NCI-H187 treated with DMSO at 0.1 percent for 48 hours (cell line): ENCODE results near the gene USH2A.
A peak's percentile ranks its signal among the peaks of the same experiment; 100 is the strongest.

Experiments used
- DNase-seq: peaks from one replicate; lab custom pipeline; 2025; lab: John Stamatoyannopoulos, UW

USH2A gene

GRCh38 chr1:215643592-215644321 lies 779.5 kb downstream of the USH2A start:
- no peak for DNase-seq

DNA sequence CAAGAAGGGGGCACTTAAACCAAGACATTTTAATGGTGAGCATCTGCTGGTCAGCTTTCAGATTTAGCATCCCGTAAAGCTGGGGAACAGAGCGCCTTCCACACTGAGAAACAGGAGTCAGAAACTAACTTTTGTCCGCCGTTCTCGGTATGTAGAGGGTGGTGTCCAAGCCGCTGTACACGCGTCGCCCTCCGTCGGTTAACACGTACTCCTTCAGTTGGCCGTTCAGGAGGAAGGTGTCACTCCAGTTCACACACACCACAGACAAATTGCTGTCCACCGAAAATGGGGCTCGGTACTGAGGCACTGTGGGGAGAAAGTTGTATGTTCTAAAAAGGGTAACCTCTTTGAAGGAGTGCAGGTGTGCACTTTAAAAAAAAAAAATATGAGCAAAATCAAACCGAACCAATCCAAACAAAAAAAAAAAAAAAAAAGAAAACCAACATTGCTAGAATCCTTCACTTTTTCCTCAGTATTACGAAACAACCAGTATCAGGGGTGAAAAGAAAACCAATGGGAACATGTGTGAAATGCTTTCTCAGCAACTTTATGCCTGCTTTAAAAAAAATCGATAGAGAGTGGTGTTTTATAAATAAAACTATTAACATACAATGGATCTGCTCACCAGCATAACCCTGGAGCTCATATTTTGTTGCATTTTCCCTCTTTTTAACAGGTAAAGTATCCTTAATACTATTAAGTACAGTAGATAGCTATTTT lies 782.7 kb downstream of the USH2A start:
- no peak for DNase-seq

DNA sequence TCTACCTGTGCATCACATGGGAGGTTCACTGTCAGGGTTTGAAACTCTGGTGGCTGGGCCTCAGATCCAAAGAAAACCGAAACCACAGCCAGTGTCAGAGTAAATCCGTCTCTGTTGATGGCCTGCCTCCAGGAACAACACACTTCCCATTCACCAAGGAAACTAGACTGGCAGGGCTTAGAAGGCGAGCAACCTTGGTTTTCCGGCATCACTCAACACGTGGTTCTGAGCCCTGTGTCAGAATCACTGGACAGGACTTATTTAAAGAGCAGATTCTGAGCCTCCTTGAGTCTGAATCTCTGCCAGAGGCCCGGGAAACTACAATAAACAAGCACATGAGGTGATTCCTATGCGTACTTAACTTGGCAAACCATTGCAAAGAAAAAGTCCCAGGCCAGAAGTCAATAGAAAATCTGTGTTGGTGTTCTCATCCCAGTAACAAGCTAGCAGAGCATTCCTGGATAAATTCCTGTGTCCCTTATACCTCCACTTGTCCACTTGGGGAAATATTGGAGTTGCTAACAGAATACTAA lies 786.1 kb downstream of the USH2A start:
- DNase-seq: no peak

DNA sequence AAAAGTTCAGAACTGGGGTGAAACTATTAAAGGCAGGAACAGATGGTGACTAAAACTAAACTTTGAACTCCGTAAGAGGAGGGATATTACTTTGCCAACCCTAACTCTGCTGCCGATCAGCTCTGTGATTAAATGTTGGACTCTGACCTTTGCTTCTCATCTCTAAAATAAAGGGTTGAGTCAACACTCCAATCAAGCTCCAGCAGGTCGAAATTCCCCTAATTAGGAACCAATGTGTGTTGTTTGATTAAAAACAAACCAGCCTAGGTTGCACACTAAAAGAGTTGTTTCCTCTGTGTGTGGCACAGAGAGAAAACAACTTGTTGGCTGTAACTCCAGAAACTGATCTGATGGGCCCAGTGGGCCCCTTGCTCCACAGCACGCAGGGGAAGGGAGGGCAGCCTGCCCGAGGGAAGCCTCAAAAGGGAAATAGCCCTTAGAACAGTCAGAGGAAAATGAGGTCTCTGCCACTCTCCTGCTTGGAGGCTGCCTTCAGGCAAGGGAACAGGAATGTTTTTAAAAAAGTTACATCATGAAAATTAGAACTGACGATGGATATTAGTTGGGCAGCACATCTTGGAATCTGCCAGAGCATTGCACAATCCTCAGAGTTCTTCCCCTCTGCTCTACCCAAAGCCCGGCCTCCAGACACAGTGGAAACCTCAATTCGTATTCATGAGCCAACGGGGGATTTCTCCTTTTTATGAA lies 786.8 kb downstream of the USH2A start:
- no peak for DNase-seq

DNA sequence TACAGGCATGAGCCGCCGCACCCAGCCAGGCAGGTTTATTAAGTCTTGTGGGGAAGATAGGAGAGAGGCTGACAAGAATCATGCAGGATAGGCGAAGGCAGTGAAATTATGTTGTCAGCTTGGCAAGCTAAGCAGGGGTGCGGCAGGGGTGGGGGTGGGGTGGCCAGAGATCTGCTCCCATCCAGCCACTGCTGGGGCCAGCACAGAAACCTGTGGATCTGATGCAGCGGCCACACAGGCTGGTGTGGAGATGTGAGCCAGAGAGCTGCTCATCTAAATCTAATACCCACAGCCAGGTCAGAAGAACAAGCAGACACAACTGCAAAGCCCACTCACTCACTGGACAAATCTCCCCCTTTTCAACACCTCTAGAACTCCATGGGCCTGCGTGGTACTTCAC lies 787.4 kb downstream of the USH2A start:
- DNase-seq: no peak

- peak; percentile 2 for DNase-seq
Observed at GRCh38 chr1:215631489-215631888, 791.8 kb downstream of the USH2A start.

- DNase-seq: no peak
Observed at GRCh38 chr1:215631040-215631439, 792.2 kb downstream of the USH2A start.

DNA sequence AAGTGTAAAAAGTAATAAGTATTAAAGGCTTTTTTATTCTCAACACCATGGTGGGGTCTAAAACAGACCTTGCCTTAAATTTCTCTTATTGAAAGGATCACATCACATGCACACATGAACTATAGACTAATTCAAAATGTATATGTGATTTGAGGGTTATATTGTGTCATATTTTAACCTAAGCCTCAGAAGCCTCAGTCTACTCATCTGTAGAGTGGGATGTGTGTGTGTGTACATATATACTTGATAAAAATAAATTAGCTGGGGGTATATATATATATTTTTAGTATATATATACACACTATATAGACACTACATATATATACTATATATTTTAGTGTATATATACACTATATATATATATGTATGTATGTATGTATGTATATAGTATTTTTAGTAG lies 797.3 kb downstream of the USH2A start:
- DNase-seq: no peak

DNA sequence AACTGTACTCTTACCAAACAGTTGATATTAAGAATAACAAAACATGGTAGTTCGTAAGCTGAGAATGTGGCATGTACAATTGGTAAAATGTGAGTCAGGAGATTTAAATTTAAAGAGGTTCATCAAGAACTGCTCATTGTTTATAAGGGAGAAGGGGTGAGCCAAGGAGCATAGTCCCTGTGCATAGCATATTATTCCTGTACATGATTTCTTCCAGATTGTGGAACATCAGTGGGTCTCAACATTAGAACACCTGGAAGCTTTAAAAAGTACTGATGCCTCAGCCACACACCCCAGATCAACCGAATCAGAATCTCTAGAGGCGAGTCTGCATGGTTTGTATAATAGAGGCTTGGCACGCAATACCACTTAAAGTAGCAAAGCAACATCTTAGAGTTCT lies 800.1 kb downstream of the USH2A start:
- DNase-seq: no peak

DNA sequence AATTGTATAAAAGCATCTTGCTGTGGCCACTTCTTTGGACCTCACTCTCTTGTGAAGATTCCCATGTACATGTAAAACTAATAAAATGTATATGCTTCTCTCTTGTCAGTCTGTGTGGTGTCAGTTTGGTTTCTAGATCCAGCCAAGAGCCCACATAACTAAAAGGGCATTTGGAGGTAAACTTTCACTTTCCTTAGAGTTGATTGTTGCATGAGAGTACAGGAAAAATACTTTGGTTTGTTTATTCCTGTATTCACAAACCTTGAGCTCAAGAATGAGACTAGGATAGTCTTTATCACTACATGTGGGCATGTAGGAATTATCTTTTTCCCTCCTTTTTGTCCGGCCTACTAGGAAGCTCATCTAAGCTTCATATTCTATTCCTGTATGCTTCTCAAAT lies 805.3 kb downstream of the USH2A start:
- DNase-seq: no peak

DNA sequence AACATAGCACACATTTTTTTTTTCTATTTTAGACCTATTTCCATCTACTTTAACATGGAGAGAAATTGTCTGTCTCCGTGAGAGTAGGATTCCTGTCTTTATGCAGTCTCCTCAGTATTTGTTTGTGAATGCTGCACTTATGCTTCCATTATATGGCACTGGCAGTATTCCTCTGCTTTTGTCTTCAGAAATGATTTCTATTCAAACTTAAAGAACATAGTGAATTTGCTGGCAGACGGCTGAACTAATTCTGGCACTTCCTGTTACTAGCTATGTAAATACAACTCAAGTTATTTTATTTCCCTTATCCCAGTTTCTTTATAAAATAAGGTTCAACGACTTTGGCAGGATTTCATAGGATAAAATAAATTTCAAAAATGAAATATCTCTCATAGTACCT lies 810.9 kb downstream of the USH2A start:
- DNase-seq: no peak

DNA sequence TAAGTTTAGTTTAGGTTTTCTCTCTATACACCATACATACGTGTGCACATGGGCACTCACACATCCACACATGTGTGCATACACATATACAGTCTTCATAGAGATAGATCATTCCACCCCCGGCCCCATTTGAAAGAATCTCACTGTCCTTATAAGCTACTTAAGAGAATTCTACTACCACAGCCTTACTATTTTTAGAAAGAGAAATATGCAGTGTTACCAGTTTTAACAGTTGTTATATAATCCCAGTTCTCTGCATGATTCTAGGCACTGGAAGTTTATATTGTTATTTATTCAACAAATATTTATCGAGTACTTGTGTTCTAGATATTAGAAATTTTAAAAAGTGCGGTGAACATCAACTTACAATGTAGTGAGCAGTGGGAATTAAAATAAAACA lies 814.6 kb downstream of the USH2A start:
- no peak for DNase-seq

DNA sequence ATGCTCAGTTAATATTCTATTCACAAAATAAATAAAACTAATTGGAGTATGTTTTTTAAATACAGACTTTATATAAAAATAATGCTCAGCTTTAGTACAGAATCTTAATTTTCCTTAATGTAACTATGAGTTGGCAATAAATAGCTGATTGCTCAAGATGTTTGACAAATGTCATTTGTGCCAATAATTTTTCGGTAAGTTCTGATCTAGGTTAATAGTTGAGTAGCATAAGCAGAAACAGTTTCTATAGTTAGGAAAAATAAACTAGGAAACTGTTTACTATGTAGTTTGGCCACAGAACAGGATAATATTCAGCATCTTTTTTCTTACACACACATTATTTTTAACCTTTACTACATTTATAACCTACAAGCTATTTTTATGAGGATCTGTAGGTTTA lies 815.8 kb downstream of the USH2A start:
- no peak for DNase-seq

GRCh38 chr1:215606564-215607168 lies 816.6 kb downstream of the USH2A start:
- DNase-seq: no peak

DNA sequence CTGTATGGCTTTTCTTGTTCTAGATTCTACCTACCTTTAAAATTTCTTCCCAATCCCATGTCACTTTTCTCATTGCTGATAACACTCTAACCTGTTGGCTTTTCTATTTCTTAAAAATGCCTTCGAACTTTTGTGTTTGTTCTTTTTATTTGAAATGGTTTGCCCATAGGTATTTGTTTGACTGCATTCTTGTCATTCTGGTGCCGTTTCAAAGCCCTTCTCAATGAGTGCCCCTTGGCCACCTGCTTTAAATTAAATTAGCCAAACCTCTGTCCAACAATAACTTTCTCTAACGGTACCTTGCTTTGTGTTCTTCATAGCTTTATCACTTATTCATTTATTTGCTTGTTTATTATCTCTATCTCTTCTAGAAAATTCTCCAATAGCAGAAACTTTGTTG lies 817.2 kb downstream of the USH2A start:
- no peak for DNase-seq

DNA sequence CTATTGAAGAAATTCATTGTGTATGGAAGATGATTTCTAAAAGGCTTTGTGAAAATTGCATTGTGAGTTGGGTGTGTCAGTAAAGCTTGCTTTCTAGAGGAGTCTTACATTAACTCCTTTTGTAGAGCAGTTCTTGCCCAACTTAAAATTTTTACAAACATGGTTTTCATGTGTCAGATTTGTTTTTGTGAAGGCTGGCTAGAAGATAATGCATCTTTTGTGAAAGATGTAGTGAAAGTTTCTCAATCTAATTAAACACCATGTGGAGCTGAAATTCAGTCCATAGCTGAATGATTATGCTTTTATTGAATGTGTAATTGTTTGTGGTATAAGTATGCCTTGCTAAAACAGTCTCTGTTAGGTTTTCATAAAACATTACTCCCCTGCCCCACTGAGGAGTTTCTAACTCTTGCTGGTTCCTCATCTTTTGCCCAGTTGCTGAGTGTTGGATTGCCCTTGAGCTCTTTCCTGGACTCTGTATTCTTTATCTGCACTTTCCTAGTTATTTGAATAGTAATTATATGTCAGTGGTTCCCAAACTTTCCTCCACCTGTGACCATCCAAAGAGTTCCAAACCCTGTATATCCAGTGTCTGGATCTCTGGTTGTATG lies 818.1 kb downstream of the USH2A start:
- no peak for DNase-seq

DNA sequence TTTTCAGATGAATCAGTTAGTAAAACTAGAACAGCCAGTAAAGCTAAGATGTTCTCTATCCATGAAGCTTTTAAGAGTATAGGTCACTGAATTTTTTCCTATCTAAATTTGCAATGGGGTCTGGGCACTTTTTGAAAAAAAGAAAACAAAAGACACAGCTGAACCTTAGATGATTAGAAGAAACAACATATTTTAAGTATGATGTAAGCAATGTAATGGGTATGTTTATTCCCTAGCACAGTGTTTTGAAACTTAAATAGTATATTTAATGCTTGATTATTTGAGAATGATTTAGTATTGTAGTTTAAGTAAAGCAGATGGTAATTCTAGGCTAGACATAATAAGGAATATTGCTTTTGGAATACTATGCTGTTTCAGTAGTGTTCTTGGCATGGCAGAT lies 819.9 kb downstream of the USH2A start:
- DNase-seq: no peak

- no peak for DNase-seq
Observed at GRCh38 chr1:215601276-215601675, 822.0 kb downstream of the USH2A start.

GRCh38 chr1:215600867-215601266 lies 822.4 kb downstream of the USH2A start:
- DNase-seq: no peak

GRCh38 chr1:215600258-215600792 lies 822.9 kb downstream of the USH2A start:
- DNase-seq: no peak

DNA sequence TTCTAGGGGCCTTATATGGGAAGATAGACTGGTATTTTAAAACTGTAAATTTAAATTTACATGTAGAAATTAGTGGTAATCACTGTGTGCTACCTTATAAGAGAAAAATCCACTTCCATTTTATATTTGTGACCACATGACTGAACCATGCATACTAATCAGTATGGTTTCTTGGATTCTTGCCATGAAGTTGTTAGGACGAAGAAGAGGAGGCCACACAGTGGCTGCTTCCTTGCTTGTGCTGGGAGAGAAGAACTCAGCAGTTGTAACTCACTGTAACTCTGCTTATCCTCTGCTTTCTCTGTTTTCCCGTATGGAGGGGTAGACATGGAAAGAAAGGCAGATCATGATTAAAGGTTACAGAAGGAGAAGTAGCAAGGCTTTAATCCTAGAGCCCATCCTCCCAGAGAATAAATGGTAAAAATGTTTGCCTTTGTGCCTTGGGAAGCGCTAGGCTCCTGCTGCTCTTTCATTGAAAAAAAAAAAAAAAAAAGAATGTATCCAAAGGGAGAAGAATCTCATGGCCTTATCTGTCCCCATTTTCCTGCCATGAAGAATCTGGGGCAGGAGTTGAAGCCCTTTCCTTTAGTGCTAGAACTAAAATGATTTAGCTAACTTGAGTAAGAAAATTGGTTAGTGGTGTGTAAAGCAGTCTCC lies 823.7 kb downstream of the USH2A start:
- no peak for DNase-seq
